GM20431 (cell line): ENCODE data around the gene KIR3DL3.
"Not testable (repeated sequence)": the region's sequence is repeated elsewhere in the genome, so short reads cannot be mapped to it uniquely, and the experiment has no call there.

ENCODE experiments used
- in situ Hi-C: fragments of 300-500 bp; cut with MseI, MboI; formaldehyde crosslinking; loops from one replicate; pipeline ENCODE4 v1.15.0; 2020; ENCODE audit warnings: low sequenced_read_pairs; ENCODE audit not compliant: unreplicated experiment

KIR3DL3 gene

GRCh38 chr19:54729416-54730188 is 5.4 kb downstream of the KIR3DL3 start:
- in situ Hi-C loops, result no loop called here

- in situ Hi-C loops, result no loop called here
Measured at GRCh38 chr19:54731191-54731590, 6.9 kb downstream of the KIR3DL3 start.

- in situ Hi-C loops, result not testable (repeated sequence)
Measured at GRCh38 chr19:54738306-54738705, 14.1 kb downstream of the KIR3DL3 start, which contains the start of gene KIR2DL3. Gene KIR2DL3 (plus strand): TSS chr19:54738513. CDS start chr19:54738546, 33 bp downstream.

- in situ Hi-C loops, result no loop called here
Measured at GRCh38 chr19:54738715-54739114, 14.5 kb downstream of the KIR3DL3 start.

GRCh38 chr19:54739587-54740497 is 15.6 kb downstream of the KIR3DL3 start:
- in situ Hi-C loops, result no loop called here

GRCh38 chr19:54741950-54742349 is 17.7 kb downstream of the KIR3DL3 start:
- in situ Hi-C loops, result not testable (repeated sequence)

- in situ Hi-C loops, result not testable (repeated sequence)
Measured at GRCh38 chr19:54744080-54744479, 19.8 kb downstream of the KIR3DL3 start.

- in situ Hi-C loops, result not testable (repeated sequence)
Measured at GRCh38 chr19:54747614-54748322, 23.5 kb downstream of the KIR3DL3 start.

- in situ Hi-C loops, result not testable (repeated sequence)
Measured at GRCh38 chr19:54750276-54750675, 26.0 kb downstream of the KIR3DL3 start.

GRCh38 chr19:54756204-54757110 is 32.2 kb downstream of the KIR3DL3 start:
- in situ Hi-C loops, result not testable (repeated sequence)

GRCh38 chr19:54758577-54758976 is 34.3 kb downstream of the KIR3DL3 start:
- in situ Hi-C loops, result not testable (repeated sequence)

- in situ Hi-C loops, result not testable (repeated sequence)
Measured at GRCh38 chr19:54764219-54764618, 40.0 kb downstream of the KIR3DL3 start.

GRCh38 chr19:54766464-54766863 is 42.2 kb downstream of the KIR3DL3 start:
- in situ Hi-C loops, result not testable (repeated sequence)

GRCh38 chr19:54769646-54770045 is 45.4 kb downstream of the KIR3DL3 start, which contains the start of gene KIR2DL1:
Gene KIR2DL1 (plus strand): TSS chr19:54769793. CDS start chr19:54769851, 58 bp downstream.
- in situ Hi-C loops, result not testable (repeated sequence)

GRCh38 chr19:54770511-54770910 is 46.3 kb downstream of the KIR3DL3 start:
- in situ Hi-C loops, result not testable (repeated sequence)

- in situ Hi-C loops, result not testable (repeated sequence)
Measured at GRCh38 chr19:54771018-54771960, 47.0 kb downstream of the KIR3DL3 start.

GRCh38 chr19:54772666-54773065 is 48.4 kb downstream of the KIR3DL3 start:
- in situ Hi-C loops, result not testable (repeated sequence)
